ENCODE results near the gene ZSCAN16. TPM values are rescaled to one million over a fixed set of nuclear protein-coding genes. Genes with fewer than 3 reads are reported as not detected.
A peak's percentile ranks its signal among the peaks of the same experiment; 100 is the strongest.
"Not testable (repeated sequence)": the region's sequence is repeated elsewhere in the genome, so short reads cannot be mapped to it uniquely, and the experiment has no call there.

Gene ZSCAN16
- total and polyA plus RNA-seq, 8 donors: 3.8 to 13.0 (median 6.1) TPM; not detected in 1

GRCh38 chr6:28090917-28091586, 33.4 kb upstream of the ZSCAN16 start:
- intact Hi-C loops (cut with DNase I; ENCODE audit: low total_unique reads): no loop called here
- peak in 1 of 2 donors; percentile 65 for DNase-seq

GRCh38 chr6:28102222-28102621, 22.2 kb upstream of the ZSCAN16 start:
- 78 to 86% (median 82%) methylated on average over 7 of the region's 7 CpGs for WGBS, 5 donors
- H3K27ac ChIP-seq; H3K4me1 ChIP-seq; intact Hi-C loops (cut with DNase I; ENCODE audit: low total_unique reads); DNase-seq; H3K9me3 ChIP-seq; H3K36me3 ChIP-seq; H3K4me3 ChIP-seq: not testable (repeated sequence)
- H3K27me3 ChIP-seq: peaks cover 0 to 14% (median 0%) of the 10 kb centered on the region in 3 donors

More at GRCh38 chr6:28090917-28091586, 33.4 kb upstream of the ZSCAN16 start:
- Histone ChIP-seq H3K36me3 (peaks cover 0 to 48% (median 42%) of the 10 kb centered on the region in 4 donors), H3K27me3 (peaks cover 0 to 5% (median 0%) of the 10 kb centered on the region in 3 donors), H3K4me3 (peak overlapping the region; percentile 11 to 28 (median 24)), H3K27ac (no peak overlapping the region), H3K4me1 (no peaks in the 10 kb centered on the region), H3K9me3 (peaks cover 0 to 31% (median 15%) of the 10 kb centered on the region in 4 donors)
- TF ChIP-seq CTCF (IDR thresholded peaks at IDR 0.05) (no peak), EP300 (IDR thresholded peaks at IDR 0.05) (no peak), POLR2AphosphoS5 (IDR thresholded peaks at IDR 0.05) (no peak), POLR2A (IDR thresholded peaks at IDR 0.05) (no peak)
- WGBS, 5 donors: 29 to 46% (median 34%) methylated on average over 11 to 33 of the region's 33 CpGs

- H3K4me1 ChIP-seq; intact Hi-C loops (cut with DNase I; ENCODE audit: low total_unique reads); H3K36me3 ChIP-seq; H3K4me3 ChIP-seq; H3K27ac ChIP-seq; DNase-seq; H3K9me3 ChIP-seq: not testable (repeated sequence)
- H3K27me3 ChIP-seq: peaks cover 0 to 14% (median 0%) of the 10 kb centered on the region in 3 donors
These were observed 21.7 kb upstream of the ZSCAN16 start for GRCh38 chr6:28102699-28103098.

GRCh38 chr6:28104392-28105244, 19.8 kb upstream of the ZSCAN16 start:
- Histone ChIP-seq H3K9me3 (no peaks in the 10 kb centered on the region), H3K4me3 (peak overlapping the region; percentile 56 to 82 (median 72)), H3K27ac (peak overlapping the region; percentile 71 to 93 (median 88)), H3K36me3 (no peaks in the 10 kb centered on the region), H3K4me1 (peaks cover 0 to 7% (median 5%) of the 10 kb centered on the region in 4 donors), H3K27me3 (peaks cover 0 to 2% (median 0%) of the 10 kb centered on the region in 3 donors)
- intact Hi-C loops (cut with DNase I; ENCODE audit: low total_unique reads): no loop called here
- TF ChIP-seq EP300 (IDR thresholded peaks at IDR 0.05) (no peak), CTCF (IDR thresholded peaks at IDR 0.05) (peak in 5 of 7 experiments; percentile 38 to 81 (median 63)), POLR2AphosphoS5 (IDR thresholded peaks at IDR 0.05) (peak; percentile 24 to 88 (median 83)), POLR2A (IDR thresholded peaks at IDR 0.05) (peak in 1 of 4 donors; percentile 29)
- WGBS, 5 donors: 0 to 4% (median 1%) methylated on average over 23 to 54 of the region's 54 CpGs
- DNase-seq: peak; percentile 86 to 96

GRCh38 chr6:28105245-28105639, 19.2 kb upstream of the ZSCAN16 start:
- Histone ChIP-seq H3K36me3 (no peaks in the 10 kb centered on the region), H3K4me1 (peaks cover 0 to 7% (median 5%) of the 10 kb centered on the region in 4 donors), H3K27me3 (no peaks in the 10 kb centered on the region), H3K27ac (peak overlapping the region; percentile 71 to 93 (median 88)), H3K4me3 (peak overlapping the region; percentile 56 to 82 (median 72)), H3K9me3 (no peaks in the 10 kb centered on the region)
- peak in 1 of 2 donors; percentile 25 for DNase-seq
- intact Hi-C loops (cut with DNase I; ENCODE audit: low total_unique reads): no loop called here
- 23 to 39% (median 24%) methylated on average over 5 of the region's 5 CpGs for WGBS, 5 donors
- no peak for TF ChIP-seq POLR2AphosphoS5 (IDR thresholded peaks at IDR 0.05)
- no peak for TF ChIP-seq EP300 (IDR thresholded peaks at IDR 0.05)
- TF ChIP-seq CTCF (IDR thresholded peaks at IDR 0.05): no peak
